ENCODE measurements around the gene SERPINI1.

The SERPINI1 gene

DNA sequence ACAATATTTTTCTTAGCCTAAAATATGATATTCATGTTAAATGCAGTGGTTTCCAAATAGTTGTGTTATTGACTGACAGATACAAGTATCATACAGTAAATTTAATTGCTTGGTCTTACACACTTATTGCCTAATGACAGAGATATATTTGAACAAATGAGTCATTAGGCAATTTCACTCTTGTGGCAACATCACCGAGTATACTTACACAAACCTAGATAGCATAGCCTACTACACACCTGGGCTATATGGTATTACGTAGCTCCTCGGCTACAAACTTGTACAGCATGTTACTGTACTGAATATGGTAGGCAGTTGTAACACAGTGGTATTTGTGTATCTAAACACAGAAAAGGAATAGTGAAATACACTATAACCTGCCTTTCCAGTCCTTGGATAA lies 50.3 kb downstream of the SERPINI1 start:
- TF ChIP-seq, protein P1, sequence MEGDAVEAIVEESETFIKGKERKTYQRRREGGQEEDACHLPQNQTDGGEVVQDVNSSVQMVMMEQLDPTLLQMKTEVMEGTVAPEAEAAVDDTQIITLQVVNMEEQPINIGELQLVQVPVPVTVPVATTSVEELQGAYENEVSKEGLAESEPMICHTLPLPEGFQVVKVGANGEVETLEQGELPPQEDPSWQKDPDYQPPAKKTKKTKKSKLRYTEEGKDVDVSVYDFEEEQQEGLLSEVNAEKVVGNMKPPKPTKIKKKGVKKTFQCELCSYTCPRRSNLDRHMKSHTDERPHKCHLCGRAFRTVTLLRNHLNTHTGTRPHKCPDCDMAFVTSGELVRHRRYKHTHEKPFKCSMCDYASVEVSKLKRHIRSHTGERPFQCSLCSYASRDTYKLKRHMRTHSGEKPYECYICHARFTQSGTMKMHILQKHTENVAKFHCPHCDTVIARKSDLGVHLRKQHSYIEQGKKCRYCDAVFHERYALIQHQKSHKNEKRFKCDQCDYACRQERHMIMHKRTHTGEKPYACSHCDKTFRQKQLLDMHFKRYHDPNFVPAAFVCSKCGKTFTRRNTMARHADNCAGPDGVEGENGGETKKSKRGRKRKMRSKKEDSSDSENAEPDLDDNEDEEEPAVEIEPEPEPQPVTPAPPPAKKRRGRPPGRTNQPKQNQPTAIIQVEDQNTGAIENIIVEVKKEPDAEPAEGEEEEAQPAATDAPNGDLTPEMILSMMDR (IDR thresholded peaks at IDR 0.05; ENCODE audit: low read depth, low read length), result no peak

DNA sequence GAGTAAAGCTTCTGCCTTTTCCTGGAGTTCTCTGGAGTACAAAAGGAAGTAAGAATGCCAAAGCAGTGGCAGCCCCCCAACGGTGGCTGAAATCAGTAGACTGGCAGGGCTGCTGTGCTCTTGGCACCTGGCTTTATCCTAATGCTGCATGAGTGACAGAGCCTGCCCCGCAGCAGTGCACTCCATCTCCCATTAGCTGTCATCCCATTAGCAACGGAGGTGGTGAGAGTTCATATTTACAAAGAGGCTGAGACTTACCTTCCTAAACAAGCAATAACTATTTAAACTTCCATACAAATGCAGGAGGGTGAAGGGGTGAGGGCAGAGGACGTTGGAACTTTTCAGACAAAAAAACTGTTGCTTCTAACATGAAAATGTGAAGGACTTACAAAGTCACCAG lies 51.9 kb downstream of the SERPINI1 start:
- TF ChIP-seq, protein P1 (IDR thresholded peaks at IDR 0.05; ENCODE audit: low read depth, low read length), result no peak
- no peak overlapping the region for H3K4me3 ChIP-seq (ENCODE audit: low read depth, low read length)

More for the DNA sequence above, 50.3 kb downstream of the SERPINI1 start:
- H3K4me3 ChIP-seq (ENCODE audit: low read depth, low read length), result no peak overlapping the region

DNA sequence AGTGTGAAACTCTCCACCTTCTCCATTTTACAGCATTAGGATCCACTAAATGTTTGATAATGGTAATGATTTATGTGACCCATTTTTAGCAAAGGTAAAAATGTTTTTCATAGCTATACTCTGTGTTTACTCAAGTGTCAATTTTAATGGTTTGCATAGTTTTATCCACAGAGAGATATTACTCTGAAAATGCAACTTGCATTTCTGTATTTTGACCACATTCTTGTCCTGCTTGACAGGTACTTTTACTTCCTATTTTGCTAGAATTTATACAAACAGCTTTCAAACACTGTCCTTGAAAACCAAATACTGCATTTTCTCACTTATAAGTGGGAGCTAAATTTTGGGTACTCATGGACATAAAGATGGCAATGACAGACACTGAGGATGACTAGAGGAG lies 62.9 kb downstream of the SERPINI1 start:
- TF ChIP-seq, protein P1 (IDR thresholded peaks at IDR 0.05; ENCODE audit: low read depth, low read length), result no peak

DNA sequence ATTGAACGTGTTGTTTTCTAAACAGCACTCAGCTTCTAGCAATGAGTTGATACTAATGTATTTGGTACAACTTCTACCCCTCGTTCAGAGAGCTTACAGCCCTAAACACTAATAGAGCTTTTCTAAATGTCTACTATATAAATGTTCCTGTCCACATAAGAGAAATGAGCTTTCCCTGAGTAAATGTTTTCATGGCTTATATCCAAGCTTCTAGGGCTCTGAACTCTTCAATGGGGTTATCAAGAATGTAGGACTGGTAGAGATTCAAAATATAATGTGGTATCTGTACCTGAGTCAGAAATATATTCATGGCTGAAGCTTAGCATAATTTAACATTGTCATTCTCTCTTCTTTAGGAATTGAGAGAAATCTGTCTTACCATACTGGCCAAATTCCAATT lies 73.4 kb downstream of the SERPINI1 start:
- TF ChIP-seq, protein P1 (IDR thresholded peaks at IDR 0.05; ENCODE audit: low read depth, low read length), result no peak
- H3K4me3 ChIP-seq (ENCODE audit: low read depth, low read length), result no peak overlapping the region

More for the DNA sequence above, 62.9 kb downstream of the SERPINI1 start:
- H3K4me3 ChIP-seq (ENCODE audit: low read depth, low read length), result no peak overlapping the region

DNA sequence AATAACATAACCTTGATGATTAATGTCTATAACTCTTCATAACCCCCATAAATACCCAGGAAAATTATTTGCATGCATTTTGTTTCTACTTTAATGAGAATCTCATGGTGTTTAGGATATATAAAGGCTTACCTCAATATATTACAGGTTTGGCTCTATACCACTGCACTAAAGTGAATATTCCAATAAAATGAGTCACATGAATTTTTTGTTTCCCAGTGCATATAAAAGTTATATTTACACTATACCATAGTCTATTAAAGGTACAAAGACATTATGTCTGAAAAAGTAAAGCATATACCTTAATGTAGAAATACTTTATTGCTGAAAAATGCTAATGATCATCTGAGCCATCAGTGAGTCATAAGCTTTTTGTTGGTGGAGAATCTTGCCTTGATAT lies 74.7 kb downstream of the SERPINI1 start:
- no peak overlapping the region for H3K4me3 ChIP-seq (ENCODE audit: low read depth, low read length)
- TF ChIP-seq, protein P1 (IDR thresholded peaks at IDR 0.05; ENCODE audit: low read depth, low read length), result no peak

DNA sequence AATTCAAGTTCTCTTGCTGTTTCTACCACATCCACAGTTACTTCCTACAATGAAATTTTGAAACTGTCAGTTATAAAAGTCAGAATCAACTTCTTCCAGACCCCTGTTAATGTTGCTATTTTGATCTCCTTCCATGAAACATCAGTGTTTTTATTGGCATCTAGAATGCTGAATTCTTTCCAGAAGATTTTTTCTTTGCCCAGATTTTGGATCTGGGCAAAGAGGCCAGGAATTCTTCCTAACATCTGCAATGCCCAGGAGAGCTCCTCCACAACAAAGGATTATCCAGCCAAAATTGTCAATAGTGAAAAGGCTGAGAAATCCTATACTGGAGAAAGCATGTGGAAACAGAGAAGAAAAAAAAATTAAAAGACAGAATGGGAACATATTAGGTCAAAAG lies 75.5 kb downstream of the SERPINI1 start:
- TF ChIP-seq, protein P1 (IDR thresholded peaks at IDR 0.05; ENCODE audit: low read depth, low read length), result no peak
- no peak overlapping the region for H3K4me3 ChIP-seq (ENCODE audit: low read depth, low read length)

DNA sequence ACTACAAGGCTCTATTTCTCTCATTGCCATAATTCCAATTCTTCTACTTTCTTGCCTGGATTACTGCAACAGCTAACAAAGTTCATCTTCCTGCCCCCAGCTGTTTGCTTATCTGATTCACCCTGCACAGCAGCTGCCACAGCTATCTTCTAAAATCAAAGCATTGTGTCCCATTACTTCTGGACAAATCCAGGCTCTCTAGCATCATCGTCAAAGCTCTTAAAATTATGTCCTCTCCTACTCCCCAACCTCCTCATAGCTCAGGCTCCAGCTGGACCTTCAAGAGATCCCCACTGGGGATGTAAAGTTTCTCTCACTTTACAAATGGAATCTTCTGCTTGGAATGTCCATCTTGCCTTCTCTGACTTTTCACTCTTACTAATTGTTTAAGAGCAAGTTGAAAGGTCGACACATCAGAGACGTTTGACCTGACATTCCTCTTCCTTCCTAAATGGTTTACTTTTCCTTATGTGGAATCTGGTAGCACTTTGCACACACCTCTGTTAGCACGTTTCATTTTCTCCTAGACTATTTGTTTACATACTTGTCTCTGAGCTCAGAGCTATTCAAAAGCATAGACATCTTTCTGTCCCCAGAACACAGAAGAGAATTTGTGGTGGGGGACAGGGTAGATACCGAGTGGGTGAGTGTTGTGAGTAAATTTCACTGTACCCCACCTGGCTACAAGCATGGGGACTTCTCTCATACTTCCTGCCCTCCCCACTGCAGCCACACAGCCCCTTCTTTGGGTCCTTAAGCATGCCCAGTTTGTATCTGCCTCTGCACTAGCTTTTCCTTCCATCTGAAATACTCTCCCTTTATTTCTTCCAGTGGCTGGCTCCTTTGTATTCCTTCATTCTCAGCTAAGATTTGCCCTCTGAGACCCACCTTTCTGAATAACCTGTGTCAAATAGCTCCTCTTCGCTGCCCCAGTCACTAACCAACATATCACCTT lies 77.9 kb downstream of the SERPINI1 start:
- H3K4me3 ChIP-seq (ENCODE audit: low read depth, low read length), result no peak overlapping the region
- TF ChIP-seq, protein P1 (IDR thresholded peaks at IDR 0.05; ENCODE audit: low read depth, low read length), result no peak

Measured in WI38 (cell line).